Endometrial microvascular endothelial cells (primary cell): ENCODE results near the gene MIA. TPM values are rescaled to one million over a fixed set of nuclear protein-coding genes. Genes with fewer than 3 reads are reported as not detected.
"Not testable (repeated sequence)": the region's sequence is repeated elsewhere in the genome, so short reads cannot be mapped to it uniquely, and the experiment has no call there.

Source experiments
- in situ Hi-C: cut with HindIII; loops from 2 replicates; pipeline ENCODE4 v1.10.0; 2017; ENCODE audit warnings: low sequenced_read_pairs, low pct_unique_long_range_greater_than_20kb; ENCODE audit errors: inconsistent ontology term
- total RNA-seq: library from RNA; depleted of rRNA; stranded (reverse); fragments of >200 nt; gene quantifications from one replicate; pipeline ENCODE4 v1.2.3, GENCODE V29; 2015; ENCODE audit errors: inconsistent ontology term

The MIA gene
- total RNA-seq, 1 donor from 2014 or later, result not detected

DNA sequence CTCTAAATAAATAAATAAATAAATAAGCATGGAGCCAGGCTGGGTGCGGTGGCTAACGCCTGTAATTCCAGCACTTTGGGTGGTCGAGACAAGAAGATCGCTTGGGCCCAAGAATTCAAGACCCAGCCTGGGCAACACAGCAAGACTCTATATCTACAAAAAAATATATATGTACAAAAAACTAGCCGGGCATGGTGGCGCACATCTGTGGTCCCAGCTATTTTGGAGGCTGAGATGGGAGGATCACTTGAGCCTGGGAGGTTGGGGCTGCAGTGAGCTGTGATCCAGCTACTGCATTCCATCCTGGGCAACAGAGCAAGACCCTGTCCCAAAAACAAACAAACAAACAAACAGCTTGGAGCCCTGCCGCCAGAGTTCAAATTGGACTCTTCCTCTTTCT lies 27.8 kb upstream of the MIA start:
- in situ Hi-C loops, result no loop called here

- in situ Hi-C loops, result no loop called here
Measured at GRCh38 chr19:40750058-40750873, 25.1 kb upstream of the MIA start, which contains the start of gene ACTMAP. TSS of gene ACTMAP (minus strand) at chr19:40750477. CDS start at chr19:40749803, 674 bp downstream.

DNA sequence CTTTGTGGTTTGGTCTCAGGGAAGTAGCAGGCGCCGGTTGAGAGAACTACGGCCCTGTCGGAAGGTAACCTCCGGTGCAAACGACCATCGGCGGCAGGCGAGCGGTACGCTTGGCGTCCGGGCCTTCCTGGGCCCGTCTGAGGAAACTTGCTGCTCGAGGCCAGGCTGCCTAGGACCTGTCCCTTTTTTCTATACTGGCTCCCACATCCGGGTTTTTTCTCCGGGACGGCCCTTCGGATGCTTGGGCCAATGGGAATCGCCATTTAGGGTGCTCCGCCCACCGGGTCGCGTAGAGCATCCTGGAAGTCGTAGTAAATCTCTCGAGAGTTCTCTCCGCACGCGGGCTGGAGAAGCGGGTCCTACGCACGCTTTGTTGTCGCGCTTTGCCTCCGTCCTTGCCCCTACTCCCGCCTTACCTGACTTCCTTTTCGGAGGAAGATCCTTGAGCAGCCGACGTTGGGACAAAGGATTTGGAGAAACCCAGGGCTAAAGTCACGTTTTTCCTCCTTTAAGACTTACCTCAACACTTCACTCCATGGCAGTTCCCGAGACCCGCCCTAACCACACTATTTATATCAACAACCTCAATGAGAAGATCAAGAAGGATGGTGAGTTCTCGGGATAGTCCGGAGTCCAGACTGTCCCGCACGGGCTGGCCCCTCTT lies 24.3 kb upstream of the MIA start, which contains the start of gene SNRPA:
SNRPA (plus strand) TSS at position 330 of the 664 bp plus-strand sequence; CDS start at position 536, 206 bp downstream.
- in situ Hi-C loops, result no loop called here

DNA sequence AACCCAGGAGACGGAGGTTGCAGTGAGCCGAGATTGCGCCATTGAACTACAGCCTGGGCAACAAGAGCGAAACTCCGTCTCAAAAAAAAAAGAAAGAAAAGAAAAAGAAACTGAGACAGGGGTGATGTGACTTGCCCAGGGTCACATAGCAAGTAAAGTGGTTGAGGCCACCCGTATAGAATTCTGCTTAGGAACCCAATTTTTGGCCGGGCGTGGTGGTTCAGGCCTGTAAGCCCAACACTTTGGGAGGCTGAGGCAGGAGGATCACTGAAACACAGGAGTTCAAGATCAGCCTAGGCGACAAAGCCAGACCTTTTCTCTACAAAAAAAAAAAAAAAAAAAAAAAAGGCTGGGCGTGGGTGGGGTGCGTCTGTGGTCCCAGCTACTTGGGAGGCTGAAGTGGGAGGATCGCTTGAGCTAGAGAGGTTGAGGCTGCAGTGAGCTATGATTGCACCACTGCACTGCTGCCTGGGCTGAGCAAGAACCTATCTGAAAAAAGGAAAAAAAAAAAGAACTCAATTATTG lies 23.0 kb upstream of the MIA start:
- in situ Hi-C loops, result no loop called here

DNA sequence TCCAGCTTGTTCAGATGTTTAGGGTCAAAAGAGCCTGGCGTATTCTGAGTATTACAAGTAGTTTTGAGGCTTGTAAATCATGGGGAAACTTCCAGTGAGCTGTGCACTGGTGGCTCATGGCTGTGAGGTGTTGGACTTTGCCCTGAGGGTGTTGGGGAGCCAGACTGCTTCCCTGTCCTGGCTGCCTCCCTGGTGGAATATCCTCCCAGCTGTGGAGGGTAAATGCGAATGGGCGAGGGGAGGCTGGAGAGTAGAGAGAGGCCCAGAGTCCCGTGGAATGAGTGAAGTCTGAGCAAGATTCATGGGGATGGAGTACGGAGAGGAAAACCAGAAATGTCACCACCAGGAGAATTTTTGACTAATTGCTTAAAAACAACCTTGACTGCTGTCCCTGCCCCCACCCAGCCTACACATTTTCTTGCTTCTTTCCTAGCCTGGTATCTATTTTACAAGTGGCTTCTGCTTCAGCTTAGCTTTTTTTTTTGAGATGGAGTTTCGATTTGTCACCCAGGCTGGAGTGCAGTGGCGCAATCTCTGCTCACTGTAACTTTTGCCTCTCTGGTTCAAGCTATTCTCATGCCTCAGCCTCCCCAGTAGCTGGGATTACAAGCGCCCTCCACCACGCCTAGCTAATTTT lies 20.6 kb upstream of the MIA start:
- in situ Hi-C loops, result no loop called here

GRCh38 chr19:40755248-40755624 lies 20.1 kb upstream of the MIA start:
- in situ Hi-C loops, result no loop called here

- in situ Hi-C loops, result no loop called here
Measured at GRCh38 chr19:40755791-40756190, 19.5 kb upstream of the MIA start.

DNA sequence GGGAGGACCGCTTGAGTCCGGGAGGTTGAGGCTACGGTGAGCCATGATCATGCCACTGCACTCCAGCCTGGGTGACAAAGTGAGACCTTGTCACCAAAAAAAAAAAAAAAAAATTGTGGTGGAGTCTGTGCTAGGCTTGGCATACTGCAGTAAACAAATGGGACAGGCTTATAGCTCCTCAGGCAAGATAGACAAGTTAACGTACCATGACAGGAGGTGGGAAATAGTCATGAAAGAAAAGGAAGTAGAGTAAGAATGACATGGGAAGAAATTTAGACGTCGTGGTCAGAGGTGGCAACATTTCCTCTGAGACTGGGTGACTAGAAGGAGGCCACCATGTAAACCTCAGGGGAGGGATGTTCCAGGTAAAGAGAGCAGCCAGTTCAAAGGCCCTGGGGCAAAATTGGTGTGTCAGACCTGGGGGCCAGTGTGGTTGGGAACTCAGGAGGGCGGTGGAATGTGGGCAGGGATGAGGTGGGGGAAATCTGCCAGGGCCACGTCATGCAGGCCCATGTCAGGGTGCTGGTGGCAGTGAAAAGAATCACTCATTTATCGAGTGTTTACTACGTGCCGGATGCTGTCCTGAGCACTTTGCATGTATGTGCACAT lies 18.7 kb upstream of the MIA start:
- in situ Hi-C loops, result no loop called here

DNA sequence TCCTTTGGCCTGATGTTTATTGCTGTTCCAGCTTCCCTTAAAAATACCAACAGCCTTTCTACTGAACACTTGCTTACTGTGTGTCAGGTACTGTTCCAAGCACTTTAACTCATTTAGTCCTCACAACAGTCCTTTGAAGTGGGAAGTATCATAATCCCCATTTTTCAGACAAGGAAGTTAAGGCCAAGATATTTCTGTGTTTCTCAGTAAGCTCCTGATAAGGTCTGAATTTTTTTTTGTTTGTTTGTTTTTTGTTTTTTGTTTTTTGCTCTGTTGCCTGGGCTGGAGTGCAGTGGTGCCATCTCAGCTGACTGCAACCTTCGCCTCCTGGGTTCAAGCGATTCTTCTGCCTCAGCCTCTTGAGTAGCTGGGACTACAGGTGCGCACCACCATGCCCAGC lies 16.8 kb upstream of the MIA start:
- in situ Hi-C loops, result no loop called here

DNA sequence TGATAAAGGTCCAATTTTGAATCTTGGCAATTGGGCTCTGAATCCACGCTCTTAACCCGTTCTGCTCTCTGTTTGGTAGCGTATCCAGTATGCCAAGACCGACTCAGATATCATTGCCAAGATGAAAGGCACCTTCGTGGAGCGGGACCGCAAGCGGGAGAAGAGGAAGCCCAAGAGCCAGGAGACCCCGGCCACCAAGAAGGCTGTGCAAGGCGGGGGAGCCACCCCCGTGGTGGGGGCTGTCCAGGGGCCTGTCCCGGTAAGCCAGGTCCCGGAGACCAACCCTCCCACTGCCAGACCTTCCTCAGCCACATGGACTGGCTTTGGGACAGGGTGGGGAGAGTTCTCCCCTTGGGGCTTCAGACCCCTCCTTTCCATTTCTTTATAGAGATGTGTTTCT lies 16.0 kb upstream of the MIA start:
- in situ Hi-C loops, result no loop called here

DNA sequence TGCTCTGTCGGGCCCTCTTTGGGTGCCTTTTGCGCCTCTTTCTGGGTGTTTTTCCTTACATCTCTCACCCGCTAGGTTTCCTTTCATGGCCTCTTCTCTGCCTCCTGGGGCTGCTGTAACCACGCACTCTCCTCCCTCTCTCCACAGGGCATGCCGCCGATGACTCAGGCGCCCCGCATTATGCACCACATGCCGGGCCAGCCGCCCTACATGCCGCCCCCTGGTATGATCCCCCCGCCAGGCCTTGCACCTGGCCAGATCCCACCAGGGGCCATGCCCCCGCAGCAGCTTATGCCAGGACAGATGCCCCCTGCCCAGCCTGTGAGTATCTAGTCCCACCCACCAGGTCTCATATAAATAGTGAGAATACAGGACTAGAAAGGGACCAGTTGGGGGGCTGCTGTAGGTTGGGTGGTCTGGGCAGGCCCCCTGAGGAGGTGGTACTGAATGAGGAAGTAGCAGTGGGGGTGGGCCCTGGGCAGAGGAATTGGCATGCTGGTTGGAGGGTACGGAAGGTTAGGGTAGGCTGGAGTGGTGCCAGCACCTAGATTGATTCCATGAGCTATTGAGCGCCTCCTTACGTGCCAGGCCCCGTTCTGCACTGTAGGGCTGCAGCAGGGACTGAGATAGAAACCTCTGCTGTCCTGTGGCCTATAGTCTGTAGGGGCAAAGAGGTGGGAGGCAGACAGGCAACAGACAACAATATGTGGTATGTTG lies 12.4 kb upstream of the MIA start:
- in situ Hi-C loops, result no loop called here

DNA sequence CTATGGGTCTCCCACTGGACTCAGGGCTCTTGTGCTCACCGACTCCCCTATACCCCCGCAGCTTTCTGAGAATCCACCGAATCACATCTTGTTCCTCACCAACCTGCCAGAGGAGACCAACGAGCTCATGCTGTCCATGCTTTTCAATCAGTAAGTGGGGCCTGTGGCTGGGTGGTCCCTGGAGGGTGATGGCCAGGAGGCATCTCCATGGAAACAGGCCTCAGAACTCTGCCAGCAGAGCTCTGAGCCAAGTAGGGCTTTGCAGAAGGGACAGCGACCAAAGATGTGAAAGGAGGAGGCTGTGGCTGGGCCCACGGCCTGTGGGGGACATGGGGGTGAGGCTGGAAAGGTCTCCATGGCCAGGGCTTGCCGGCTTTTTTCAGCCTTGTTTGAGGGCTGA lies 11.8 kb upstream of the MIA start:
- in situ Hi-C loops, result no loop called here

GRCh38 chr19:40763963-40764362 lies 11.4 kb upstream of the MIA start:
- in situ Hi-C loops, result no loop called here

- in situ Hi-C loops, result not testable (repeated sequence)
Measured at GRCh38 chr19:40766385-40766784, 8.9 kb upstream of the MIA start.

- in situ Hi-C loops, result no loop called here
Measured at GRCh38 chr19:40768869-40769268, 6.5 kb upstream of the MIA start.

DNA sequence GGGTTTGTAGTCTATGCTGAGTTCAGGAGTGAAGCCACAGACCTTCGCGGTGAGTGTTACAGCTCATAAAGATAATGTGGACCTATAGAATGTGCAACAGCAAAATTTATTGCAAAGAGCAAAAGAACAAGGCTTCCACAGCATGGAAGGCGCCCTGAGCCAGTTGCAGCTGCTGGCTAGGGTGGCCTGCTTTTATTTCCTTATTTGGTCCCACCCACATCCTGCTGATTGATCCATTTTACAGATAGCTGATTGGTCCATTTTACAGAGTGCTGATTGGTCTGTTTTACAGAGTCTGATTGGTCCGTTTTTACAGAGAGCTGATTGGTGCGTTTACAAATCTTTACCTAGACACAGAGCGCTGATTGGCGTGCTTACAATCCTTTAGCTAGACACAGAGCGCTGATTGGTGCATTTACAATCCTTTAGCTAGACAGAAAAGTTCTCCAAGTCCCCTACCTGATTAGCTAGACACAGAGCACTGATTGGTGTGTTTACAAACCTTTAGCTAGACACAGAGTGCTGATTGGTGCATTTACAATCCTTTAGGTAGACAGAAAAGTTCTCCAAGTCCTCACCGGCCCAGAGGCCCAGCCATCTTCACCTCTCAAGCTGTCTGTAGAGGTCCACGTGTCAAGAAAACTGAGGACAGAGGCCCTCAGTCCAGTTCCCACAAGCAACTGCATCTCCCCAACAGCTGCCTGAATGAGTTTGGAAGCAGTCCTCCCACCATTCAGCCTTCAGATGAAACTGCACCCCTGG lies 4.0 kb upstream of the MIA start:
- in situ Hi-C loops, result not testable (repeated sequence)

- in situ Hi-C loops, result no loop called here
Measured at GRCh38 chr19:40775632-40776022, 306 bp downstream of the MIA start.

DNA sequence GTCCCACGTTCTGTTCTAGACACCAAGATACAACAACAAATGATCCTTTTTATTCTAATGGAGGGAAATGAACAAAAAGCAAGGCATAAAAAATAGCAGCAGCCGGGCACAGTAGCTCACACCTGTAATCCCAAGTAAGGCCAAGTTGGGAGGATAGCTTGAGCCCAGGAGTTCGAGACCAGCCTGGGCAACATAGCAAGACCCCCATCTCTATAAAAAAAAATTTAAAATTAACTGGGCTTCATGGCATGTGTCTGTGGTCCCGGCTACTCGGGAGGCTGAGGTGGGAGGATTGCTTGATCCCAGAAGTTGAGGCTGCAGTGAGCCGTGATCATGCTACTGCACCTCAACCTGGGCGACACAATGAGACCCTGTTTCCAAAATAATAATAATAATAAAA lies 1.0 kb downstream of the MIA start:
- in situ Hi-C loops, result no loop called here
